CD1c-positive myeloid dendritic cell (primary cell): ENCODE data around the gene POU2F3.

Experiments
- DNase-seq: peaks from one replicate; pipeline ENCODE4 v3.0.0-alpha.2; 2016; ENCODE audit errors: extremely low spot score

The POU2F3 gene

DNA sequence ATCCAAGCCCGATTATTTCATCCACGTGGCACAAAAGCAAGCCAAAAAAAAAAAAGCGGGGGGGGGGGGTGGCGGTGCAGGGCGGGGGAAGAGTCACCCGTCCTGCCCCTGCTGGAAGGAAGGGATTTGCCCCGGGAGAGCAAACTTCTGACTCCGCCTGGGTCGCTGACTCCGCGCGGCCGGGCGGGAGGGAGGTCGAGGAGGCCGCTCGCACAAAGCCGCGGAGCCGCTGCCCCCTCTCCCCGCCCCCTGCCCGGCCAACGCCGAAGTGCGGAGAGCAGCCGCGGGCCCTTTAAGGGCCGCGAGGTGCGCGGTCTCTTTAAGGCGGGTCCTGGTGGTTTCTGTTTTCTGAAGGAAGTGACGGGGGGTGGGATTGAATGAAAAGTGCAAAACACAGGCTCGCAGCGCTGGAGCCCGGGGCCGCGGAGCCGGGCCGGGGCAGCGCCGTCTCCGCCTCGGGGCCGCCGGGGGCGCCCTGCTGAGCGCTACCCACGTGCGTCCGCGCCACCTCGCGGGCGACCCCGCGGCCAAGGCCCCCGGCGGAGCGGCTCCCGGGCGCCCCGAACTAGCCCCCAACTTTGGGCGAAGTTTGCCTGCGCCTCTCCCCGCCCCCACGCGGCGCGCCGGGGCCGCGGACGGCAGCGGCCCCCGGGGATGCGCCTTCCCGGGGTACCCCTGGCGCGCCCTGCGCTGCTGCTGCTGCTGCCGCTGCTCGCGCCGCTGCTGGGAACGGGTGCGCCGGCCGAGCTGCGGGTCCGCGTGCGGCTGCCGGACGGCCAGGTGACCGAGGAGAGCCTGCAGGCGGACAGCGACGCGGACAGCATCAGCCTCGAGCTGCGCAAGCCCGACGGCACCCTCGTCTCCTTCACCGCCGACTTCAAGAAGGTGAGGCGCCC, 29.1 kb upstream of the POU2F3 start, which contains the start of gene OAF:
Gene OAF, plus strand, starts transcription at position 407 of the 896 bp plus-strand sequence. Its CDS starts 248 bp downstream, at position 655.
- peak; percentile 63 for DNase-seq

DNA sequence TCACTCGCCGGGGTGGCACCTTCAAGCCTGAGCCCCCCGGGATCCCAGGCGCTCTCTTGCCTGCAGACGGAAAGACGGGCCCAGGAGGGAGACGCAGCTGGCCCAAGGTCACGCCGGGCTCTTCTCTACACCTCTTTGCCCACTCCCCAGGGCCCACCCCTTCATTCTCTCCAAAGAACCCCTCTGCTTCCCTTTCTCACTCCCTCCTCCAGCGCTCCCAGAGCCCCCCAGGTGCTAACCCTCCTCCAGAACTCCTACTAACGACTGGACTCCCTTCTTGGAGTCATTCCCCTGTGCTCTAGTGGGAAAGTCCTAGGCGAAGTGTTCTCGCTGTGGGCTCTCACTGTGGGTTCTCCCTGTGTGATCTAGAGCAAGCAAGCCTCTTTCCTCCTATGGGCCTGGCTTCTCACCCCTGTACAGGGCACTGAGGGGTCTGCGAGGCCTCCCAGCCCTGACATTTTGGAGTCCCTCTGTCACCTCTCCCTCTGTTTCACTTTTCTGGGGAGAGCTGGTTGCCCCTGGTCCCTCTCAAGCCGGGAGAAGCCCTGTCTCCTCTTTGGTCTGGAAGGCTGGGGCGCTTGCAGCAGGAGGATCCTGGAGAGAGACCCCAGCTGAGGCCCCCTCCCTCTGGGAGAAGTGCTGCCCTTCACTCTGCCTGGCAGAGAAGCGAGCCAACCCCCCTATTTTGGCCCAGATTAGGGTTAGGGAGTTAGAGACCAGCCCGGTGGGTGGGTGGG, 28.2 kb upstream of the POU2F3 start:
- no peak for DNase-seq

DNA sequence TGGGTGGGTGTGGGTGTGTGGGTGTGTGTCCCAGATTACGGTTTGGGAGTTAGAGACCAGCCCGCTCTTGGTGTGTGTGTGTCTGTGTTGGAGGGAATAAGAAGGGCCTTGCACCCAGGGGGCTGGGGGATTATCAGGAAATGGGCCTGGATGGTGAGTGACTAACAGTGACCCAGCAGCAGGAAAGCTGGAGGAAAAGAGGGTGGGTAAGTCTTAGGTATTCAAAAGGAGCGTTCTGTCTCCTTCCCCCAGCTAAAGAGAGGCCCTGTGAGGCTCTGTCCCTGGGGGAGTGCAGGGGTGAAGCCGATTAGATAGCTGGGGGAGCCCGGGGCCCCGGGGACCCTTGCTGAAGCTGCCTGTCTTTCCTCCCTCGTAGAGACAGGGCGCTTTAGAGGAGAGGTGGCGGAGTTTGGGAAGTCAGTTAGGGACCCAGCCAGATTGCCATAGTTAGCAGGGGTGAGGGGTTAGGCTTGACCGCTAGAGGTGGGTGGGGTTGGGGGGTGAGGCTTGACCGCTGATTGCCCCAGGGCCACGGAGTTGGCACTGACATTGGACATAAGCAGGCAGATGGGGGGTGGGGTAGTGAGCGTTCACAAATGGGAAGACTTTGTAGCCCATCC, 27.6 kb upstream of the POU2F3 start:
- DNase-seq: no peak

DNA sequence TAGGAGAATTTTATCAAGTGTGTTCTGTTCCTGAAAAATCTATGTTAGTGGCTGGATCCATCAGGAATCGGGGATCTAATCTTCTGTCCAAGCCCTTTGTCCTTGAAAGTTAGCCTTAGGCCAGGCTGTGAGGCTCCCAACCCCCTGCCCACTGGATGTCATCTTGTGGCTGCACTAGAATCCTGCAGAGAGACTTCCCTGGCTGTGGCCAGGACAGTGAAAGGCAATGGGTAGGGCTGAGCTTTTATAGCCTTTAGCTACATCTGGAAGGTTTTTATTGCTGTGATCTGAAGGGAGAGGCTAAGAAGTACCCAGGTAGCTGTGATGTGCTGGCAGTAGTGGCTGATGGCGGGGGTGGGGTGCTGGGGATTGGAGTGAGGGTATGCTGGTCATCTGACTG, 27.0 kb upstream of the POU2F3 start:
- no peak for DNase-seq

DNA sequence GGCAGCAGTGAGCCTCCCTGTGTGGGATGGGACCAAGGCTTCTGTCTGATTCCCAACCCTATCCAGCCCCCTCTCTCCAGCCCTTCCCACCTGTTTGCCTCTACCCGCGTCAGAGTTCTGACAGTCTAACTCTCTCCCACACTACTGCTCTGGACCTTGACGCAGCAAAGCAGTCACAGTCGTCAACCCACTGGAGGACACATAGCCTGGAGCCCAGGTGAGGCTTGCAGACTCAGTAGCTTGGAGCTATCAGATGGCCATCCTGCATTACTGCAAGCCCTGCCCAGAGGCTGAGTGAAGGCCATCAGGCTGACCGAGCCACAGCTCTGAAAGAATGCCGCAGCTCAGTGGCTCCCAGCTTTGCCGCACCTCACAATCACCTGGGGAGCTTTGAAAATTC, 25.4 kb upstream of the POU2F3 start:
- DNase-seq: no peak

DNA sequence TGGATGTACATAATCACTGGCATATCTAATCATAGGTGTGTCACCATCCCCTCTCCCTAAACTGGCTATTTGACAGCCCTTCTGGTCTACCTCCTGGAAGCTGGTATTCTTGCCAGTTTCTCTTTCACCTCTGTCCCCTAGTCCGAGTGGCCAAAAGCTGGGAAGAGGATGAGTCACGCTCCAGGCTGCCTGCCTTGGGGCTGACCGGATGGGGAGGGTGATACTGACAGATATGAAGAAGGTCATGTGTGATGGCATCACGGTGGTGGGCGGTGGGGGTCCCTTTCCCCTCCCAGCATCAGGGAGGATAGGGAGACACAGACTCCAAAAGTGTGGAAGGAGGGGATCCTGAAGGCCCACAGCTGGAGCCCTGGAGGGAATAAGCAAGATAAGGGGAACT, 24.3 kb upstream of the POU2F3 start:
- no peak for DNase-seq

DNA sequence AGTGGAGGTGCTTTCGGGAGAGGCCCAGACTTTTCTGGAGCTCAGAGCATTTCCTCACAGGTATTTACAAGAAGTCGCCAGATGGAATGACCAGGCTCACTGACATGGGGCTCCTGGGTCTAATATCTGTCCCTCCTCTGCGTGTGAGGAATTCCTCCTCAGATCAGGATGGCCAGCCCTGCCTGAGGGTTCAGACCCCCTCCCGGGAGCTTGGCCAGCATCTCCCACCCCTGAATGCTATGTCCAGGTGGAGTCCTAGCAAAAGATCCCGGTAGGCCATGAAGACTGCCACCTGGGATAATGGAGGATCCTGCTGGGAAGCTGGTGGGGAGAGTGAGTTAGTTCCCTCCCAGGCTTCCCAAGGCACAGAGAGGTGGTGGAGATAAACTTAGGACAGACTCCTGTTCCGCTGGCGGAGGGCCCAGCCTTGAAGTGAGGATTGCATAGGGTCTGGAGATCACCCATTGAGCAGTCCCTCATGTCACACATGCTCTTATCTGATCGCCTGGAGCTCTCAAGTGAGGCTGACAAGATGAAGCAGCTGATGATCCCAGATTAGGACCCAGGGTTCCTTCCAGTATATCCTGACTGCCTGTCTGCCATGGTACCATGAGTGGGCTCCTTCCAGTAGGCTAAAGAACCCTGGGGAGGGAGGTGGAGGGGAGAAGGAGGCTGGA, 23.4 kb upstream of the POU2F3 start:
- no peak for DNase-seq

DNA sequence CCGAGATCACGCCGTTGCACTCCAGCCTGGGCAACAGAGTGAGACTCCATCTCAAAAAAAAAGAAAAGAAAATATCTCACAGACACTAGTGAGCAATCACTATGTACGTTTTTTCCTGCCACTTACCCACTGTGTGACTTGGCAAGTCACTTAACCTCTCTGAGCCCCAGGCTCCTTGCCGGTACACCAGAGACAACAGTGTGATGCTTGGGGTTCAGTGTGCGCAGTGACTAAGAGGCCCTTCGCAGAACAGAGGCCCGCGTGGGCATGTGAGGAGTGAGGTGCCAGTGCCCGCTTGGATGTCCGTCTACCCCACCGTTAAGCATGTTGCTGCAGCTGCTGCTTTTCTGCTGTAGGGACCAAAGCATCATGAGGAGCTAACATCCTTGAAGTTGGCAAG, 22.4 kb upstream of the POU2F3 start:
- no peak for DNase-seq

DNA sequence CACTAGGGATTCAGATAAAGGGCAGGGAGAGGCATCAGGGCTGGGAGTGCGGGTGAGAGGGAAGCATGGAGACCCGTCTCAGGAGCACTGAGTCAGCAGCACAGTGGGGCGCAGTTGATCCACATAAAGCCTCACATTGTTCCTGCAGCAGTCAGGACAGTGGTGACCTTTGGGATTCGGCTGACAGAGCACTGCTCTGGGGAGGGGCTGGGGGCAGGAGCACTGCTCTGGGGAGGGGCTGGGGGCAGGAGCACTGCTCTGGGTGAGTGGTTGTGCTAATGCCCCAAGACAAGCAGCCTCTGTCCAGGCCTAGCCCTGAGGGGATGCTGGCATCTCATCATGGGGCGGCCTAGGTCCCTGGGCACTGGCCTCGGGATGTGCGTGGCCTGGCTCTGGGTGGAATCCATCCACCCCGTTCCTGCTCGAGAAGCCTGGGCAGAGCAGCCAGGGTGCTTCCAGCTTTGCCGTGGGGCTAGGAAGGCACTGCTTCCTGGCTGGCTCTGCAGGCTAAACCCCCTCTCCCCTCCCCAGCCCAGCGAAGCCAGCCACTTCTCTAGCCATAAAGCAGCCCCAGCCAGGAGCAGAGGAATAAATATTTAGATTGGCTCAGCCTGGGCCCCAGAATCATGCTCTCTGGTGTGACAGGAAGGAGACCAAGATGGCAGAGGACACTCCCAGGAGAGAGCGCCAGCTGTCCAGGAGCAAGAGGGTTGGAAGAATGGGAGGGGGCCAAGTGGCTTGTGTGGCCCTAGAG, 21.8 kb upstream of the POU2F3 start:
- DNase-seq: no peak

DNA sequence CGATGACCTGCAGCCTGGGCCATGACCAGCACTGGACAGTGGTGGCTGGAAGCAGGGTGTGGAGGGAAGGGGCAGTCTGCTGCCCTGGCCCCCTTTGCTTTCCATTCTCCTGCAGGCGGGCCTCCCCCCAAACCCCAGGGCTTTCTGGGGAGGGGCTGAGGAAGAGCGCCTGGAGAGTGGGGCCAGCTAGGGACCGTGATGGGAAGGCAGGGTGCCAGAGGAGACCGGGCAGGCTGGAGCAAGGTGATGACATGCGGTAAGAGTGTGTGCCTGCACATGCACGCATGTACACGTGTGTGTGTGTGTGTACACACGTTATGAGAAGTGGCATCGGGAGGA, 21.3 kb upstream of the POU2F3 start:
- DNase-seq: no peak

DNA sequence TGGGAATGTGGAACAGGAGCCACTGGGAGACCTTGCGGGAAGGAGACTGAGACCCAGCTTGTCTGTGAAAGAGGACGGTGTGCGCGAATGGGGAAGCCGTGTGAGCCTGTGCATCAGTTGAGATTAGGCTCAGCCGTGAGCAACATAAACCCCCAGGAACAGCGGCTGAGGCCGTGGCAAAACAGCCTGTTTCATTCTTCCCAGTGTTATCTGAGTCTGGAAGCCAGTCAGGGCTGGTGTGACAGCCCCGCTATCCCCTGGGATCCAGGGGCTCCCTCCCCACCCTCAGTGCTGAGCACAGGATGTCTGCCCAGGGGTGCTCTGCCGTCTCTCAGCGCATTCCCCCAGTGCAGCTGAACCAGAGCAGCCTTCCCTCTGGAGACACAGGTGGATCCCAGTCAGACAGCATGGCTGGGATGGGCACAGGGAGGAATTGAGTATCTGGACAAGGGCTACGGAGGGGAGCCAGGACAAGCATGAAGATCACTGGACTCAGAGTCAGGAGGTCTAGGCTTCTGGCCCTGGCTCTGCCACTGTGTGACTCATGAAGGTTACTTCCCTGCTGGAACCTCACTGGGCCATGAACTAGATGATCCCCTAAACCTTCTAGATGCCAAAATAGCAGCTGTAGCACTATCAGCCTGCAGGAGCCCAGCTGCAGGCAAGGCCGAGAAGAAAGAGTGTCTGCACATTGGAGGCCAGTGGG, 20.6 kb upstream of the POU2F3 start:
- DNase-seq: peak; percentile 12

DNA sequence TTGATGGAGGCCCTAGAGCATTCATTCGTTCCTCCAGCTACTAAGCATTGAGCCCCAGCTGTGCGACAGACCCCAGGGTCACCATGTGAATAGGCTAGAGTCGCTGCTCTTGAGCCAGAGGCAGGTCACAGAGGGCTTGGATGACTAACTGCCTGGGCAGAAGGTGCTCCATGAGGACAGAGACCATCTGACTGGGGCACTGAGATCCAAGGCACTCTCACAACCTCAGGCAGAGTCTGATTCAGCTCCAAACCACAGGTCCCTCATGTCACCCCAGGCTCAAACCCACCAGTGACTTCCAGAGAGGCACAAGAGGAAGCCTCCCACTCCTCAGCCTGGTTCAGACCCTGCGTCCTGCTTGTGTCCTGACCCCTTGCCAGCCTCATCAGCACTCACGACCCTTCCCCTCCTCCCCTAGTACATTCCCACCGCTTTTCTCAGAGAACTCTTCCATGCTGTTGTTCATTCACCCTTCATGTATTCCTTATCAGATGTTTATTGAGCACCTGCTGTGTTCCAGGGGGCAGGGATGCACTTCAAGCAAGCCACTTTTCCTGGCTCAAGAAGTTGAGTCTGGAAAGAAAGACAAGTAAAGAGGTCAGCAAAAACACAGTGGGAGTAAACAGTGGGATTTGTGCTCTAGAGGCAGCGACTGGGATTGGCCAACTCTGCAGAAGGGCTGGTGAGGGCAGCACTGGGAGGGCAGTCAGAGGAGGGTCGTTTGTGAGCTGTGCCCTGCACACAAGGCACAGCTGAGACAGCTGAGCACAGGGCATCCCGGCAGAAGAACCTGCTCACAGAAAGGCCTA, 19.8 kb upstream of the POU2F3 start:
- DNase-seq: no peak

DNA sequence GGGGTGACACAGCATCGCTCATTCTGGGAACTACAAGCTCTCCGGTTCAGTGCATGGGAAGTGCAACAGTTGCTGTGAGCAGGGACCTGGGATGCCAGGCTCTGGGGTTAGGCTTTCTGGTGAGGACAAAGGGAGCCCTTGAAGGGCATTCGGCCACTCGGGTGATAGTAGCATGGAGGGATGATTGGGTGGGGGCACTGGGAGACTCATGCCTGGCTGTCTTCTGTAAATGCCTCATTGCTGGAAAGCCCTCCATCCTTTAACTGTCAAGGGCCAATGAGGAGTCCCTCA, 19.2 kb upstream of the POU2F3 start:
- no peak for DNase-seq

DNA sequence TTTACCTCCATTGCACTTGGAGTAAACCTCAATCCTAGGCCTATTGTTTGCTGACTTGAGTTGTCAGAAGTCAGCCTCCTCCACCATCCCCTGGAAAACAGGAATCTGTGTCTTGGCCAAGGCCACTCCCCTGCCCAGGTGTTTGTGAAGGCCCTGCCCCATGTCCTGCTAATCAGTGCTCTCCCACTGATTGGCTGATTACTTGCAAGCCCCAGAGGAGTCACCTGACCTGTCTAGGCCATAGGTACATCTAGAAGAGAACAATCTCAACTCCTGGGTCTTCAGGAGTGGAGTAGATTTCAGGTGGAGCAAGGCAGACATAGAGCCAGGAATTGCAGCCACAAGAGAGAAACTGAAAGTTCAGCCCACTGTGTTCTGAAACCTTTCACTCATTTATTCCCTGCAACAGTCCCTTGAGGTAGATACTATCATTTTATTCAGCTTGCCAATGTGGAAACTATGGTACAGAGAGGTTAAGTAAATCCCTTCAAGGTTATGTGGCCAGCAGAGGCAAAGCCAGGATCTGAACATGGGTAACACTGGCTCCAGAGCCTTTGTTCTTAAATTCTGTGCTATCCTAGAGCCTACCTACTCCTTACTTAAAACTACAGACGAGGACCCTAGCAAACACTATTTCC, 18.7 kb upstream of the POU2F3 start:
- no peak for DNase-seq

DNA sequence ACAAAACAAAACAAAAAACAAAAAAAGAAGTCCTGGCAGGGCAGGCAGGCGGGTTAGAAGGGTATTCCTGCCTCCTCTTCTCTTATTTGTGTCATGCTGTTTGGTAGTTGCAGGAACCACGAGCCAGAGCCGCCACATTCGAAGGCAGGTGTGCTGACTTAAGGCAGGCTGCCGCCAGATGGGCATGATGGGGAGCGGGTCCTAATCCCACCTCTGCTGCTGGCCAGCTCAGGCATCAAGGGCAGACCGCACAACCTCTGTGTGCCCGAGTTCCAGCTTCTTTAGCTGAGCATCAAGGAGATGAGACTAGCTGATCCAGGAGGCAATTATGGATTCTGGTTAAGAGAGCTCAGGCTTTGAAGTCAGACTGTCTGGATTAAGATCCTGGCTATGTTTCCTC, 17.0 kb upstream of the POU2F3 start:
- DNase-seq: no peak

DNA sequence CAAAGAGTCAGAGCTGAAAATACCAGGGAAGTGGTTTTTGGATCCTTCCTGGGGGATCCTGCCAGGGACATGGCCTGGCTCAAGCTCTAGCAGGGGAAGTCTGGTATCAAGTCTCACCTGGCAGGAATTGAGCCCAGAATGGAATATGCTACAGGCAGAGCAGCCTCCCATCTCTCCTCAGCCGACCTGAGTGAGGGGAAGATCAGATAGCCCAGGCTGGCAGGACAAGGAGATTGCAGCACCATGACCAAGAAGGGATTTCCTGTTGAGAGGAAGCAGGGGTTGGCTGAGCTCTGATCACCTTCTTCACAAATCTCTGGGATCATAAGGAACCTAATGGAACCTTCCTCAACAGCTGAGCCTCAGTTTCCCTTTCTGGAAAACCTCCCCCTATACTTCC, 16.1 kb upstream of the POU2F3 start:
- no peak for DNase-seq

DNA sequence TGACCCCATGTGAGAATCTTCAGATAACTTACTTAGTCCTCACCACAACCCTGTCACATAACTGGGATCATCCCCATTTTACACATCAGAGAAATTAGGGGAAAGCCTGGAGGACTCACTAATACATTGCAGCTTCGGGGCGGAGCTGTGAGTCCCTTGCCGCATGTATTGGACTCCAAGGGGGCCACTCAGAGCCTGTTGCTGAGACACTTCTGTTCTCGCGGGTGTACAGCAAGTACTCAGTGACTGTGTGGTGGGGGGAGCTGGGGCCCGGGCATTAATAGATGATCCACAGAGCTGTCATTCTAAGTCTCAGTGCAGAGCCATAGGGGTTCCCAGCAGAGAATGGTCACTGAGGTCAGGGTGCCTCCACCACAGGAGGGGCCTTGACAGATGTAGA, 15.6 kb upstream of the POU2F3 start:
- DNase-seq: no peak

DNA sequence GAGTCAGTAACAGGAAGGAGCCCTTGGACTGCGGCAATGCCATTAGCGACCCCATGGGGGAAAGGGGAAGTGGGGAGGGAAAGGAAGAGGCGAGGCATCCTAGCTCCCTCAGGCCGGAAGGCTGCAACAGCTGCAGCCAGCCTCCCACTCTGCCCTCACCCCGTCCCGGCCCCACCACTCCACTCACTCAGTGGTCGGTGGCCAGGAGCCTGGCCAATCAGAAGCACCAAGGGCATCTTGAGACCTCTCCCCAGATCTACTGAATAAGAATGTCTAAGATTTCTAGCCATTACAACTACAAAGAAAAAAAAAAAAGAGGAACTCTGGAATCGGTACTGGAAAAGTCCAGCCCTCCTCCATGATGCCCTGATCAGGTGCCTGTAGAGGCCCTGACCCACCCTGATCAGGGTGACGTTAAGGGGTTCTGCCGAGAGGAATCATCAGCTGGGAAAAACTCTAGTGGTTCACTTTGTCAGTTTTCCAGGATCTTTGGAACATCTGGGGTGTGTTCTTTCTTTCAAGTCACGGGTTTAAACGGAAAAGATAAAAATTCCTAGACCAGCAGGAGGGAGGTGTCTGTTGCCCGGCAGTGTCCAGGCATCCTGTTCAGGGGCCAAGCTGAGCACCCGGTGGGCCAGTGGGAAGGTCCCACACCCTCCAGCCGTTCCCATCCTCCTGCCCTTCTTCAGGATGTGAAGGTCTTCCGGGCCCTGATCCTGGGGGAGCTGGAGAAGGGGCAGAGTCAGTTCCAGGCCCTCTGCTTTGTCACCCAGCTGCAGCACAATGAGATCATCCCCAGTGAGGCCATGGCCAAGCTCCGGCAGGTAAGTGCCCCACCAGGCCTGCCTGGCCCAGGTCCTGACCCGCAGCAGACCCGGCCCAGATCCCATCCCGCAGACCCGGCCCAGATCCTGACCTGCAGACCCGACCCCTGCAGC, 14.7 kb upstream of the POU2F3 start:
- DNase-seq: peak; percentile 64

DNA sequence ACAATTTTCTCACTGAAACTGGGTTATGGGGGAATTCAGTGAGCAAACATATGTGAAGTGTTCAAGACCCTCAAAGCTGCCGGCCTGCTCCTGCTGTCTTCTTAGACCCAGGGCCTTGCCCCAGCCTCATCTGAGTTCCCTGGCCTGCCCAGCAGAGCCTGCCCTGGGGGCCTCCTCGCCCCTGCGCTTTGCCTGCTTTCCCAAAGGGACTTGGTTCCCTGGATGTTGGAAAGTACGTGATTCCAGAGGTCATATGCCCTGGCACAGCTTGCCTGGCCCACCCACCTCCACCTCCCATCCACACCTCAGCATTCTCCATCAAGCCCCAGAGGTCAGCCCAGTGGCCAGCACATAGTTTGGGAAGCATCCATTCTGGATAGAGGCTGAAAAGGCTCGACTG, 13.7 kb upstream of the POU2F3 start:
- DNase-seq: no peak
